Hepatocyte (in vitro differentiated cells): ENCODE data around the gene WASHC2A.
"Not testable (repeated sequence)": the region's sequence is repeated elsewhere in the genome, so short reads cannot be mapped to it uniquely, and the experiment has no call there.

Experiments
- EZH2phosphoT487 ChIP-seq: fragments of 200-600 bp; sonication (generic); IDR thresholded peaks from one replicate; pipeline ENCODE4 v1.6.1; 2018; ENCODE audit warnings: antibody characterized with exemption, mild to moderate bottlenecking, low read depth, moderate library complexity; ENCODE audit not compliant: unreplicated experiment, severe bottlenecking
- TF ChIP-seq, protein P1 (sequence below): fragments of 200-600 bp; sonication (generic); IDR thresholded peaks from 2 replicates; pipeline ENCODE4 v1.5.1; 2016; ENCODE audit warnings: antibody characterized with exemption, mild to moderate bottlenecking; ENCODE audit not compliant: poor library complexity

DNA sequence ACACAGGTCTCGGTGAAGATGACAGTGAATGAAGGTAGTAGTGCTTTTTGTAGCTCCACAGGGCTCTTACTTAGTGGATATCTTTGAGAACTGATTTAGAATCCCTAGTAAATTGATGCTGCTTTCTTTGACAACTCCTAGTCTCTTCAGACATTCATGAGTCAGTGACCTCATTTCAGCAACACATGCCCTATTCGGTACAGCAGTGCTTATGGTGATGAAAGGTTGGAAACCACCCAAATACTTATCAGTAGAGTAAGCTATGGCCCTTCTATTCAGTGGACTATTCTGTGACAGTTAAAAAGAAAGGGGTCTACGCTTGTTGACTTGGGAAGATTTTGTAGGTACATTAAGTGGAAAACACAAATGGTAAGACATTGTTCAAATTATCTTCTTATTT is 29.0 kb downstream of the WASHC2A start:
- TF ChIP-seq, protein P1, sequence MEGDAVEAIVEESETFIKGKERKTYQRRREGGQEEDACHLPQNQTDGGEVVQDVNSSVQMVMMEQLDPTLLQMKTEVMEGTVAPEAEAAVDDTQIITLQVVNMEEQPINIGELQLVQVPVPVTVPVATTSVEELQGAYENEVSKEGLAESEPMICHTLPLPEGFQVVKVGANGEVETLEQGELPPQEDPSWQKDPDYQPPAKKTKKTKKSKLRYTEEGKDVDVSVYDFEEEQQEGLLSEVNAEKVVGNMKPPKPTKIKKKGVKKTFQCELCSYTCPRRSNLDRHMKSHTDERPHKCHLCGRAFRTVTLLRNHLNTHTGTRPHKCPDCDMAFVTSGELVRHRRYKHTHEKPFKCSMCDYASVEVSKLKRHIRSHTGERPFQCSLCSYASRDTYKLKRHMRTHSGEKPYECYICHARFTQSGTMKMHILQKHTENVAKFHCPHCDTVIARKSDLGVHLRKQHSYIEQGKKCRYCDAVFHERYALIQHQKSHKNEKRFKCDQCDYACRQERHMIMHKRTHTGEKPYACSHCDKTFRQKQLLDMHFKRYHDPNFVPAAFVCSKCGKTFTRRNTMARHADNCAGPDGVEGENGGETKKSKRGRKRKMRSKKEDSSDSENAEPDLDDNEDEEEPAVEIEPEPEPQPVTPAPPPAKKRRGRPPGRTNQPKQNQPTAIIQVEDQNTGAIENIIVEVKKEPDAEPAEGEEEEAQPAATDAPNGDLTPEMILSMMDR, result not testable (repeated sequence)
- not testable (repeated sequence) for TF ChIP-seq EZH2phosphoT487
